ENCODE measurements around the gene NUBP2. TPM values are rescaled to one million over a fixed set of nuclear protein-coding genes. Genes with fewer than 3 reads are reported as not detected.

The NUBP2 gene
- total RNA-seq, 2 donors from 2014 or later, result 61.1 to 61.5 TPM

GRCh38 chr16:1772908-1773702, 9.7 kb upstream of the NUBP2 start, which contains the start of gene MRPS34:
Gene MRPS34 (minus strand): TSS chr16:1773134. CDS start chr16:1773119, 15 bp downstream.
- H3K27me3 ChIP-seq (ENCODE audit: control insufficient read depth, insufficient read depth, low read length, poor library complexity, severe bottlenecking), result no peaks in the 10 kb centered on the region
- TF ChIP-seq, protein P1, sequence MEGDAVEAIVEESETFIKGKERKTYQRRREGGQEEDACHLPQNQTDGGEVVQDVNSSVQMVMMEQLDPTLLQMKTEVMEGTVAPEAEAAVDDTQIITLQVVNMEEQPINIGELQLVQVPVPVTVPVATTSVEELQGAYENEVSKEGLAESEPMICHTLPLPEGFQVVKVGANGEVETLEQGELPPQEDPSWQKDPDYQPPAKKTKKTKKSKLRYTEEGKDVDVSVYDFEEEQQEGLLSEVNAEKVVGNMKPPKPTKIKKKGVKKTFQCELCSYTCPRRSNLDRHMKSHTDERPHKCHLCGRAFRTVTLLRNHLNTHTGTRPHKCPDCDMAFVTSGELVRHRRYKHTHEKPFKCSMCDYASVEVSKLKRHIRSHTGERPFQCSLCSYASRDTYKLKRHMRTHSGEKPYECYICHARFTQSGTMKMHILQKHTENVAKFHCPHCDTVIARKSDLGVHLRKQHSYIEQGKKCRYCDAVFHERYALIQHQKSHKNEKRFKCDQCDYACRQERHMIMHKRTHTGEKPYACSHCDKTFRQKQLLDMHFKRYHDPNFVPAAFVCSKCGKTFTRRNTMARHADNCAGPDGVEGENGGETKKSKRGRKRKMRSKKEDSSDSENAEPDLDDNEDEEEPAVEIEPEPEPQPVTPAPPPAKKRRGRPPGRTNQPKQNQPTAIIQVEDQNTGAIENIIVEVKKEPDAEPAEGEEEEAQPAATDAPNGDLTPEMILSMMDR (conservative IDR thresholded peaks at IDR 0.05), result peak; percentile 98
- H3K27me3 Mint-ChIP-seq (ENCODE audit: insufficient read depth), result no peaks in the 10 kb centered on the region
- H3K9me3 Mint-ChIP-seq, result no peaks in the 10 kb centered on the region
- no peaks in the 10 kb centered on the region for H3K9me3 ChIP-seq (ENCODE audit: control insufficient read depth, low read length)
- peak within 1 kb of the TSS; percentile 87 for H3K27ac ChIP-seq (ENCODE audit: low read depth, low read length)
- peaks cover 10% of the 10 kb centered on the region for H3K36me3 ChIP-seq (ENCODE audit: control insufficient read depth, insufficient read depth, low read length)
- H3K36me3 Mint-ChIP-seq (ENCODE audit: low read depth), result peaks cover 9% of the 10 kb centered on the region
- peak within 1 kb of the TSS; percentile 72 for H3K9ac ChIP-seq (ENCODE audit: extremely low read depth, low read length, poor library complexity, severe bottlenecking)
- H3K27ac Mint-ChIP-seq, result peak within 1 kb of the TSS; percentile 96
- H3K4me3 ChIP-seq (ENCODE audit: low read length), result peak within 1 kb of the TSS; percentile 90
- DNase-seq, result peak; percentile 95
- H3K4me1 Mint-ChIP-seq, result peaks cover 3% of the 10 kb centered on the region
- no peaks in the 10 kb centered on the region for H3K4me1 ChIP-seq (ENCODE audit: control insufficient read depth, insufficient read depth, low read length)
- 0% methylated on average over 30 to 108 of the region's 108 CpGs for WGBS, 2 experiments (ENCODE audit: insufficient coverage in 1 of 2, insufficient read length in 1 of 2)
- peak within 1 kb of the TSS; percentile 93 for H3K4me3 Mint-ChIP-seq

DNA sequence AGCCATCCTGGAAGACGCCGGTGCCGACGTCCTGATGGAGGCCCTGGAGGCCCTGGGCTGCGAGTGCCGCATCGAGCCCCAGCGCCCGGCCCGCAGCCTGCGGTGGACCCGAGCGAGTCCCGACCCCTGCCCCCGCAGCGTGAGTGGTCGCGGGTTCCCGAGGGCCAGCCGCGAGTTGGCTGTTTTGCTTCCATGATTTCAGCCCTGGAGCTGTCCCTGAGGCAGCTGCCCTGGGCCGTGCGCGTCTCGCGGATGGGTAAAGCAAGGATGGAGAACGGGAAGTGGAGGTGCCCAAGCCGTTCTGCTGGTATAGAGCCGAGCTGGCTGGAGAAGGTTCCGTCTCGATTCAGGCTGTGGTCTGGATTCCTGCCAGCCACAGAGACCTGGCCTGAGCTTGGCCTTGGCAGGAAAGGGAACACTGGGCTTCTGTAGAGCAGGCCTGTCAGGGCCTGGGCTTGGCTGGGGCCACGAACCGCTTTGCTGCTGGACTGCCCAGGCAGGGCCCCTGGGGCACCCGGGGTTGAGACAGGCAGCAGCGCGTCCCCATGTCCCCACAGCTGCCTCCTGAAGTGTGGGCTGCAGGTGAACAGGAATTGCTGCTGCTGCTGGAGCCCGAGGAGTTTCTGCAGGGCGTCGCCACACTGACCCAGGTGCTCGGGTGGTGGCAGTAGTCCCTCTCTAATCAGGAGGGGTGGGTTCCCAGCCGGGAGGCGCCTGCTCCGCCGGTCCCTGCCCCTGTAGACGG, 8.9 kb upstream of the NUBP2 start:
- H3K27ac ChIP-seq (ENCODE audit: low read depth, low read length), result no peak overlapping the region
- Mint-ChIP-seq H3K27ac (peak overlapping the region; percentile 64), H3K4me1 (peaks cover 3% of the 10 kb centered on the region)

DNA sequence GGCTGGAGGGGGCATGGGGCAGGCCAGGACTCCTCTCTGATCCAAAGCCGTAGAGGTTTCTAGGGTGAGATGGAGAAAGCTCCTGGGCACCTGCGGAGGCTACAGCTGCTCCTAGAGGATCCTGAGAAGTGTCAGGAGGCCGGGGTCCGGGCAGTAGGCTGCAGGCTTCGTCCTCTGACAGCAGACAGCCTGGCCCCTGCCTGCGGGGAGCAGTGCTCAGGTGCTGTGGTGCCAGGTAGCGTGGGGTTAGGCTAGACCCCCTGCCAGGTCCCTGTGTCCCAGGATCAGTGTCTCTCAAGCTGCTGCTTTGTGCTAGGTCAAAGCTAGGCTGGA, 8.3 kb upstream of the NUBP2 start:
- Mint-ChIP-seq H3K27me3 (ENCODE audit: insufficient read depth) (no peaks in the 10 kb centered on the region), H3K4me1 (peaks cover 3% of the 10 kb centered on the region), H3K27ac (no peak overlapping the region), H3K36me3 (ENCODE audit: low read depth) (peaks cover 11% of the 10 kb centered on the region), H3K9me3 (no peaks in the 10 kb centered on the region), H3K4me3 (peak overlapping the region; percentile 93)
- TF ChIP-seq, protein P1 (conservative IDR thresholded peaks at IDR 0.05), result no peak
- DNase-seq, result no peak
- H3K27ac ChIP-seq (ENCODE audit: low read depth, low read length), result no peak overlapping the region
- peaks cover 15% of the 10 kb centered on the region for H3K36me3 ChIP-seq (ENCODE audit: control insufficient read depth, insufficient read depth, low read length)
- H3K4me3 ChIP-seq (ENCODE audit: low read length), result peak overlapping the region; percentile 90
- H3K27me3 ChIP-seq (ENCODE audit: control insufficient read depth, insufficient read depth, low read length, poor library complexity, severe bottlenecking), result no peaks in the 10 kb centered on the region
- no peak overlapping the region for H3K9ac ChIP-seq (ENCODE audit: extremely low read depth, low read length, poor library complexity, severe bottlenecking)
- 88 to 98% methylated on average over 7 of the region's 7 CpGs for WGBS, 2 experiments (ENCODE audit: insufficient coverage in 1 of 2, insufficient read length in 1 of 2)
- H3K9me3 ChIP-seq (ENCODE audit: control insufficient read depth, low read length), result no peaks in the 10 kb centered on the region
- no peaks in the 10 kb centered on the region for H3K4me1 ChIP-seq (ENCODE audit: control insufficient read depth, insufficient read depth, low read length)

More for the DNA sequence above, 8.9 kb upstream of the NUBP2 start:
- H3K9ac ChIP-seq (ENCODE audit: extremely low read depth, low read length, poor library complexity, severe bottlenecking), result peak overlapping the region; percentile 57
- Mint-ChIP-seq H3K27me3 (ENCODE audit: insufficient read depth) (no peaks in the 10 kb centered on the region), H3K4me3 (peak overlapping the region; percentile 93), H3K9me3 (no peaks in the 10 kb centered on the region), H3K36me3 (ENCODE audit: low read depth) (peaks cover 9% of the 10 kb centered on the region)
- TF ChIP-seq, protein P1 (conservative IDR thresholded peaks at IDR 0.05), result peak; percentile 38
- WGBS, 2 experiments (ENCODE audit: insufficient coverage in 1 of 2, insufficient read length in 1 of 2), result 33 to 35% methylated on average over 26 to 45 of the region's 45 CpGs
- H3K36me3 ChIP-seq (ENCODE audit: control insufficient read depth, insufficient read depth, low read length), result peaks cover 15% of the 10 kb centered on the region
- H3K9me3 ChIP-seq (ENCODE audit: control insufficient read depth, low read length), result no peaks in the 10 kb centered on the region
- no peaks in the 10 kb centered on the region for H3K27me3 ChIP-seq (ENCODE audit: control insufficient read depth, insufficient read depth, low read length, poor library complexity, severe bottlenecking)
- DNase-seq, result no peak
- peak overlapping the region; percentile 90 for H3K4me3 ChIP-seq (ENCODE audit: low read length)
- no peaks in the 10 kb centered on the region for H3K4me1 ChIP-seq (ENCODE audit: control insufficient read depth, insufficient read depth, low read length)
